SK-N-MC (cell line): ENCODE results near the gene PCDHGB2.

Experiments used
- EZH2 ChIP-seq: fragments of 200-600 bp; sonication (generic); IDR thresholded peaks from one replicate; pipeline ENCODE4 v1.6.1; 2017; ENCODE audit warnings: antibody characterized with exemption
- FOXP2 ChIP-seq: optimal IDR thresholded peaks from 2 replicates; pipeline ENCODE3; 2011; ENCODE audit warnings: mild to moderate bottlenecking, moderate library complexity; ENCODE audit not compliant: insufficient read depth; ENCODE audit errors: extremely low read length, control extremely low read depth
- POLR2AphosphoS5 ChIP-seq: IDR thresholded peaks from 2 replicates; pipeline ENCODE4 v1.6.1; 2012; ENCODE audit warnings: mild to moderate bottlenecking, low read depth, low read length, borderline replicate concordance

DNA sequence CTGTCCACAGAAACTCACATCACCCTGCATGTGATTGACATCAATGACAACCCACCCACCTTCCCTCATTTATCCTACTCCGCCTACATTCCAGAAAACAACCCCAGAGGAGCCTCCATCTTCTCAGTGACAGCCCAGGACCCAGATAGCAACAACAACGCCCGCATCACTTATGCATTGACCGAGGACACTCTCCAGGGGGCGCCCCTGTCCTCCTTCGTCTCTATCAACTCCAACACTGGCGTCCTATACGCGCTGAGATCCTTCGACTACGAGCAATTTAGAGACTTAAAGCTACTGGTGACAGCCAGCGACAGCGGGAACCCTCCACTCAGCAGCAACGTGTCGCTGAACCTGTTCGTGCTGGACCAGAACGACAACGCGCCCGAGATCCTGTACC, 14.5 kb upstream of the PCDHGB2 start:
- TF ChIP-seq POLR2AphosphoS5: no peak
- no peak for TF ChIP-seq FOXP2
- no peak for TF ChIP-seq EZH2
